ENCODE data around the gene TTC28.

DNA sequence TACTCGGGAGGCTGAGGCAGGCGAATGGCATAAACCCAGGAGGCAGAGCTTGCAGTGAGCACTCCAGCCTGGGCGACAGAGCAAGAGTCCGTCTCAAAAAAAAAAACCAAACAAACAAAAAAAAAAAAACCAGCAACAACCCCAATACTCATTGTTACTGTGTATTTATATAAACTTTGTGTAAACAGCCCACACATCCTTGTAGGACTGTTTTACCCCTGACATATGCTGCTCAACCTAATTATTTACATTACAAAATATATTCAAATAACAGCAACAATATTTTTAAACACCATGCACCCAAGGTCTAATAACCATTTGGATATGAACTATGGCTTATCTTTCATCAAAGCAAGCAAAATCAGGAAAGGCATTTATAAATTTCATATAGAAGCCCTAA is 284.1 kb downstream of the TTC28 start:
- TF ChIP-seq ZNF274 (IDR thresholded peaks at IDR 0.05; ENCODE audit: low read depth, low read length) (no peak), YY1 (IDR thresholded peaks at IDR 0.05; ENCODE audit: insufficient read depth, insufficient read length) (no peak)
